Upper lobe of left lung (tissue), 4 donors: ENCODE results near the gene MCU.

Source experiments
- CTCF ChIP-seq, 6 experiments: fragments of 450-650 bp in 4 of 6; fragments of 200-600 bp in 2 of 6; sonication (generic) in 2 of 6; IDR thresholded peaks; one replicate each; pipeline ENCODE4 v1.5.1; 2016 to 2019; ENCODE audit warnings: antibody characterized with exemption in 6 of 6
- EP300 ChIP-seq, 4 donors: sonication (generic); formaldehyde crosslinking; IDR thresholded peaks; one replicate each; pipeline ENCODE4 v1.5.1; 2017; ENCODE audit warnings: antibody characterized with exemption in 4 of 4, control low read depth in 2 of 4
- POLR2A ChIP-seq, 4 donors: fragments of 450-650 bp; IDR thresholded peaks; one replicate each; pipeline ENCODE4 v1.5.1; 2016 to 2017; ENCODE audit warnings: antibody characterized with exemption in 4 of 4, mild to moderate bottlenecking in 2 of 4
- POLR2AphosphoS5 ChIP-seq, 2 donors: sonication (generic); formaldehyde crosslinking; IDR thresholded peaks; one replicate each; pipeline ENCODE4 v1.5.1; 2017; ENCODE audit warnings: antibody characterized with exemption in 2 of 2

- TF ChIP-seq CTCF (IDR thresholded peaks at IDR 0.05) (no peak), POLR2A (IDR thresholded peaks at IDR 0.05) (no peak), EP300 (IDR thresholded peaks at IDR 0.05) (no peak), POLR2AphosphoS5 (IDR thresholded peaks at IDR 0.05) (no peak)
These were observed 163.8 kb downstream of the MCU start for GRCh38 chr10:72855790-72856189.
